M059J (cell line): ENCODE results near the gene ENTREP1. TPM values are rescaled to one million over a fixed set of nuclear protein-coding genes. Genes with fewer than 3 reads are reported as not detected.
A peak's percentile ranks its signal among the peaks of the same experiment; 100 is the strongest.
"Not testable (repeated sequence)": the region's sequence is repeated elsewhere in the genome, so short reads cannot be mapped to it uniquely, and the experiment has no call there.

ENCODE experiments used
- DNase-seq: peaks from one replicate; pipeline ENCODE4 v3.0.0-alpha.2; 2012; ENCODE audit warnings: low read depth
- total RNA-seq: library from RNA; depleted of rRNA; stranded (reverse); fragments of >200 nt; shearing (Covaris generic); gene quantifications from 2 replicates; pipeline ENCODE4 v1.2.3, GENCODE V29; 2014

Gene ENTREP1
- total RNA-seq, 1 experiment from 2014 or later = 0.05 TPM

DNA sequence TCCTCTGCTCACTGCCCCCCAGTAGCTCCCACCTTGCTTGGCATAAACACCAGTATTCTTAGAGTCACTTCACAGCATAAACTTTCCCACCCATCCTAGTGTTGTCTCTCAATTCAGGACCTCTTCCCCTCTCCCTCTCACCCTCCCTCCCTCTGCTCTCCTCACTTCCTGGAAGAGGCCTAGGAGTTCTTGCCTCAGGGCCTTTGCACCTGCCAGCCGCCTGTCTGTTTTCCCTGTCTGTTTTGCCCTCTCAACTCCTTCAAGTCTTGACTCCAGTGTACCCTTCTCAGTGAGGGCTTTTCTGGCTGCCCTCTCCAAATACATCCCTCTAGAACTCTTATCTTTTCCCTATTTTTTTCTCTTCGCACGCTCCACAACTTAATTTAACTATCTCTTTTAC, 86.2 kb downstream of the ENTREP1 start:
- DNase-seq = no peak

GRCh38 chr9:69411931-69412740, 87.1 kb downstream of the ENTREP1 start:
- no peak for DNase-seq

- DNase-seq = peak; percentile 66
These were observed 87.7 kb downstream of the ENTREP1 start for GRCh38 chr9:69412741-69413150.

DNA sequence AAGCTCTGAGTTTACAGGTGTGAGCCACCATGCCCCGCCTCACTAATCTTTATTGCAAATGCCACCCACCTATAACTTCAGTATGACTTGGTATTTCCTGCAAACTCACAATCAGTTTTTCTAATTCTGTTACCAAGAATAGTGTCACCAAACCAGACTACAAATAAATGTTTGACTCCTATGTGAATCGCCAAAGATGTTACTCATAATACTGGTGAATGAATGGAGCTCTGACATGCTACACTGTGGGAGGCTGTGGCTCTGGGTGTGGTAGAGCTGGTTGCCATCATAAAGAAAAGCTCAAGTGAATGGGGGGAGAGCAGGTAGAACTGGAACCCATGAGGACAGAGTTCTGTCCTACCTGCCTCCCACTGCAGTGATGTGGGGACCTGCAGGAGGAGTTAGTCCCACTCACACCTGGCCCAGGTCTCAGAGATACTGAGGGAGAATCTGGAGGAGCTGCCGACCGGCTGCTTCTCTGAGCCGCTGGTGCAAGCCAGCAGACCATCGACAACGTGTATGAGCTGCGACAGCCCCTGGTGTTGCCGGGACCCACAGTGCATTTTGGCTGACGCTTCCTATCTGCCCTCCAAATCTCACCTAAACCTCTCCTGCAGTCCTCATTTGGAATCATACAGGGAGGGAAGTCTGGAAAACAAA, 95.7 kb downstream of the ENTREP1 start:
- no peak for DNase-seq

DNA sequence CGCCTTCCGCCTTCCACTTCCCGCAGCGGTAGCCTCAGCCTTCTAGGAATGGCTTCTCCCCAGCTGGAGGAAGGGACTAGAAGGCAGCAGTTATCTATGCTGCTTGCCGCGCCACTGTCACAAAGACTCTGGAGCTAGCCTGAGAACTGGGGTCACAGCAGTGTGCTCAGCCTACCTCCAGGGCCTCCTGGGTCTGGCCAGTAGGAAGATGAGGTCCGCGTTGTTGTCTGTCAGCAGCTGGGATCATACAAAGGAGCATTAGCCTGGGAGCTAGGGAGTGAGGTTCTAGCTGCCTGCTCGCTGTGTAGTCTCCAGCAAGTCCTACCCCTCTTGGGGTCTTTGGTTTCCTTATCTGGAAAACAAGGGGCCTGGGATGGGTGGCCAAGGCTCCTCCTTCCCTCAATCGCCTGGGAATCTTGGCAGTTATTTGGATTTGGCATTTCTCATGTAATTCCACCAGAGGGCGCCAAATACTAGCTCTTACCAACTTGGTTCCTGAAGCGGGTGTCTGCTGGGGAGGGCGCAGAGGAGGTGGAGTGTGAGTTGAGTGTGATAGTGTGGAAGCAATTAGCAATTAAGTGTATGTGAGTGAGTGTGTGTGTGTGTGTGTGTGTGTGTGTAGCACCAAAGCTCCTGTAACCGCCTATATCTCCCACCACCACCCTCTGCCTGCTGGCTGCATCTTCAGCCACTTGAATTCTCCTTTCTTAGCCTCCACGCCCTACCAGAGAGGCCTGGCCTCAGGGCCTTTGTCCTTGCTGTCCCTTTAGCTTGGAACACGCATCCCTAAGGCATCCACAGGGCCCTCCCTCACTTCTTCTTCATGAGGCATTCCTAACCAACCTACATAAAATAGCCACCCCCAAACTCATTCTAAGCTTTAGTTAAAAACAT, 97.1 kb downstream of the ENTREP1 start:
- DNase-seq = peak; percentile 60

- DNase-seq = no peak
These were observed 100.3 kb downstream of the ENTREP1 start for GRCh38 chr9:69425136-69425801.

- no peak for DNase-seq
These were observed 102.3 kb downstream of the ENTREP1 start for GRCh38 chr9:69427286-69427685.

DNA sequence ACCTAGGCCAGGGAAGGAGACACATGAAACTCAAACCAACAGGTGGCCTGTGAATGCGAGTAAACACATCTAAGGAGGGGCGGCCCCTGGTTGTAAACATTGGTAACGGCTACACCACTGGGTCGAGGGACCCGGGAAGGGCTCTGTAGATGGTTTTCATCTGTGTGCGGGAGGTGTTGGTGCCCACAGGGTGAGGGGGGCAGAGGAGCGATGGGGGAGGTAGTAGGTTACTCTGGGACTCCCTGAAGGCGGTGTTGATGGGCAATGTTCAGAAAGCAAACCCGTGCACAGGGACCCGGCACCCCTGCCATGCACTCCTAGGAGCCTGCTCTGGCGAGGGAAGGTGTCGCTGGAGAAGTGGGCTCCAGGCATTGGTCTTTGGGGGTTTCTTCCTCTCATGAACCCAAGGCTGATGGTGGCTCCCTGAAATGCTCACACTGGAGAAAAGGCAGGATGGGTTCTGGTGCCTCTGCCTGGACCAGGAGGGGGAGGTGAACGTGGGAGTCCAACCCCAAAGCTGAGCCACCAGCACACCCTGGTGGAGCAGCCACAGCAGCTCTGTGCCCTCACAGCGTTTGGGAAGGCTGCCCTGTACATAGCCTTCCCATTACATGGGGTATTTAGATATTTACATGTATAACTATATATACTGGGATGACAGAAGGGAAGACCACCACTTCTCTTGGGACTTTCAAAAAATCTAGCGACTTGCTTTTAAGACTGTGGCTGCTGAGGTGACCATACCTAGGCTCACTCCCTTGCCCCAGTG, 103.2 kb downstream of the ENTREP1 start:
- no peak for DNase-seq

- no peak for DNase-seq
These were observed 104.3 kb downstream of the ENTREP1 start for GRCh38 chr9:69429281-69429680.

- DNase-seq = no peak
These were observed 105.2 kb downstream of the ENTREP1 start for GRCh38 chr9:69430206-69430605.

DNA sequence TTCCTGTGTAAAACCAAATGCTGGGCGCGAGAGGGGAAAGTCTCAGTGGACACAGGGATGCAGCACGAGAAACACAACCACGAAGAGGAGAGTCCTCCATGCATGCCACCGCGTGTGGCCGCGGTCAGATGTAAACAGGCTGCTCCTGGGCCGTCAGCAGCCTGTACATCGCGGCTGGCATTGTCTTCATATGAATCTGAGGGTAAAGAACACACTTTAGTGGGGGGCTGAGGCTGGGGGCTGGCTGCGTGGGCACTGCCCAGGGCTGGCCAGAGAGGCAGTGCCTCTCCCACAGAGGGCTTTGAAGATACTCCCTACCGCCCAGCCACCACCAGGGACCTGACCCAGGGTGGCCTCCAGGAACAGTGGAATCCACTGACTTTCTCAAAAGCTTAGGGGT, 106.2 kb downstream of the ENTREP1 start:
- DNase-seq = no peak

DNA sequence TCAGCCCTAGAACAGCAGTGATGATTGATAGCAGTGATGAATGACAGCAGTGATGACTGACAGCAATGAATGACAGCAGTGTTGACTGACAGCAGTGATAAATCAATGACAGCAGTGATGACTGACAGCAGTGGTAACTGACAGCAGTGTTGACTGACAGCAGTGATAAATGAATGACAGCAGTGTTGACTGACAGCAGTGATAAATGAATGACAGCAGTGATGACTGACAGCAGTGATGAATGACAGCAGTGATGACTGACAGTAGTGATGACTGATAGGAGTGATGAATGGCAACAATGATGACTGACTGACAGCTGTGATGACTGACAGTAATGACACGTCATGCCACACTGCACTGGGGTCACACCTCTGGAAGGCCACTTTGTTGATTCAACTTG, 106.8 kb downstream of the ENTREP1 start:
- no peak for DNase-seq

GRCh38 chr9:69432623-69433022, 107.6 kb downstream of the ENTREP1 start:
- no peak for DNase-seq

GRCh38 chr9:69433392-69433791, 108.4 kb downstream of the ENTREP1 start:
- peak; percentile 55 for DNase-seq

DNA sequence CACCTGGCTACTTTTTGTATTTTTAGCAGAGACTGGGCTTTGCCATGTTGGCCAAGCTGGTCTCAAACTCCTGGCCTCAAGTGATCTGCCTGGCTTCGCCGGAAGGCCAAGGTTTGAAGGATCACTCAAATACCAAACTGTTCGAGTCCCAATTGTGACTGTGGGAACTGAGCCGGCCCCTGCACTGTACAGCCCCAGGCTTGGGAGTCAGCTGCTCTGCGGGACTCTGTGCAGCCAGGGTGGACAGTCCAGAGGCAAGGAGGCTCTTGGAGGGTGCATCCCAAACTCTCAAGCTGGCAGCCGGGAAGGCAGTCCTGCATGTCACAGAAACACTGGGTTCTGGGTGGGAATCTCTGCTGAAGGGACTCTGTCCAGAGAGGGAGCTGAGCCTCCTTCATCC, 109.0 kb downstream of the ENTREP1 start:
- no peak for DNase-seq

- DNase-seq = not testable (repeated sequence)
These were observed 114.6 kb downstream of the ENTREP1 start for GRCh38 chr9:69439654-69440053.

- DNase-seq = not testable (repeated sequence)
These were observed 115.4 kb downstream of the ENTREP1 start for GRCh38 chr9:69440254-69440955.
